GM18505 (cell line): ENCODE measurements around the gene TBC1D12.

Experiments used
- ATAC-seq: cut with Tn5 transposase; IDR thresholded peaks from one replicate; pipeline ENCODE4 v1.9.1; 2021; ENCODE audit not compliant: unreplicated experiment
- POLR2A ChIP-seq: IDR thresholded peaks from 4 replicates; pipeline ENCODE4 v1.6.1; 2011; ENCODE audit warnings: borderline replicate concordance; ENCODE audit not compliant: insufficient read depth, insufficient read length; ENCODE audit errors: extremely low read depth

TBC1D12 gene

DNA sequence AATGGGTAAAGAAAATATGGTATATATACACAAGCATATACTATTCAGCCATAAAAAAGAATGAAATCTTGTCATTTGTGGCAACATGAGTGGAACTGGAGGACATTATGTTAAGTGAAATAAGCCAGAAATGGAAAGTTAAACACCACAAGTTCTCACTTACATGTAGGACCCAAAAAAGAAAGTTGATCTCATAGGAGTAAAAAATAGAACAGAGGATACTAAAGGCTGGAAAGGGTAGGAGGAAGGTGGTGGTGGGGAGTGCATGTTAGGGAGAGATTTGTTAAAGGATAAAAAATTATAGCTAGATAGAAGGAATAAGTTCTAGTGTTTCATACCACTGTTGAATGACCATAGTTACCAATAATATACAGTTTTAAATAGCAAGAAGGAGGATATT is 48.4 kb downstream of the TBC1D12 start:
- no peak for ATAC-seq
- TF ChIP-seq POLR2A, result no peak

DNA sequence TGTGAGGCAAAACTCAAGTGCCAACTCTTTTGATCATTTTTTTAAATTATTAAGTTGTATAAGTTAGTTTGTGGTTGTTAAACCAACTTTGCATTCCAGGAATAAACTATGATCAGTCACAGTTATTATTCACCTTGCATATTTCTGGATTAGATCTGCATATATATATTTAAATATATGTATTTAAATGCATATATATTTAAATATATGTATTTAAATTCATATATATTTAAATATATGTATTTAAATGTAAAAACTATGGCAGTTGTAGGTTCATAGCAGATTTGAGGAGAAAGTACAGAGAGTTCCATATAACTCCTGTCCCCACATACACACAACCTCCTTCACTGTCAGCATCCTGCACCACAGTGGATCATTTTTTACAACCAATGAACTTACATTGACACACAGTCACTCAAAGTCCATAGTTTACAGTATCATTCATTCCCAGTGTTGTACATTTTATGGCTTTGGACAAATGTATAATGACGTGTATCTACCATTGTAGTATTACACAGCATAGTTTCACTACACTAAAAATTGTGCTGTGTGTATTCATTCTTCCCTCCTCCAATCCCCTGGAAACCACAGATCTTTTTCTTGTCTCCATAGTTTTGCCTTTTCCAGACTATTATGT is 49.7 kb downstream of the TBC1D12 start:
- no peak for ATAC-seq
- TF ChIP-seq POLR2A, result no peak

DNA sequence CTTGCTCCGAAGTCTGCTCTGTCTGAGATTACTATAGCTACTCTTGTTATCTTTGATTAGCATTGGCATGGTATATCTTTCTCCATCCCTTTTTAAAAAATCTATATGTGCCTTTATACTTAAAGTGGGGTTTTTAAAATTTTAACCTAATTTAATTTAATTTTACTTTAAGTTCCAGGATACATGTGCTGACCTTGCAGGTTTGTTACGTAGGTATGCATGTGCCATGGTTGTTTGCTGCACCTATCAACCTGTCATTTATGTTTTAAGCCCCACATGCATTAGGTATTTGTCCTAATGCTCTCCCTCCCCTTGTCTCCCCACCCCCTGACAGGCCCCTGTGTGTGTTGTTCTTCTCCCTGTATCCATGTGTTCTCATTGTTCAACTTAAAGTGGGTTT is 54.6 kb downstream of the TBC1D12 start:
- TF ChIP-seq POLR2A, result no peak
- ATAC-seq, result no peak

DNA sequence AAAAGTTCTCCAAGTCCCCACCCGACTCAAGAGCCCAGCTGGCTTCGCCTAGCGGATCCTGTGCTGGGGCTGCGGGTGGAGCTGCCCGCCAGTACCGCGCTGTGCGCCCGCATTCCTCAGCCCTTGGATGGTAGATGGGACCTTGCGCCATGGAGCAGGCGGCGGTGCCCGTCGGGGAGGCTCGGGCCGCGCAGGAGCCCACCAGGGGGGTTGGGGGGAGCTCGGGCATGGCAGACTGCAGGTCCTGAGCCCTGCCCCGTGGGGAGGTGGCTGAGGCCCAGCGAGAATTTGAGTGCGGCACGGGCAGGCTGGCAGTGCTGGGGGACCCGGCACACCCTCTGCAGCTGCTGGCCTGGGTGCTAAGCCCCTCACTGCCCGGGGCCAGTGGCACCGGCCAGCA is 57.0 kb downstream of the TBC1D12 start:
- no peak for ATAC-seq
- no peak for TF ChIP-seq POLR2A

DNA sequence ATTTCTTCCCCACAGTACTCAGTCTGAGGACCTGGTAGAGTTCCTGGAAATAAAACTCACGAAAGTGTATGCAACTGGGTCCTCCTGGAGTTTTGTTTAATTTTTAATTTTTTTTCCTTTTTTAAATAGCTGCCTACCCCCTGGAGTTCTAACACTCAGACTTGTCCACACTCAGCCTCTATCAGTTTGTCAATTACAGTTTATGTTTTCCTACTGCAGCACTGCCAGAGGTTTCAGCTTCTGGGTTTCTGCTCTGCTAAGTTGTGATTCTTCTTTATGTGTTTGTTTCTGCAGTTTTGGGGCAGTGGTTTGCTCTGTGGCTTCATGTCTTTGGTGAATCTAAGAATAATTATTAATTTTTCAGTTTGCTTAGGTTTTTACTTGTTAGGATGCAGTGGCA is 59.2 kb downstream of the TBC1D12 start:
- no peak for ATAC-seq
- TF ChIP-seq POLR2A, result no peak

DNA sequence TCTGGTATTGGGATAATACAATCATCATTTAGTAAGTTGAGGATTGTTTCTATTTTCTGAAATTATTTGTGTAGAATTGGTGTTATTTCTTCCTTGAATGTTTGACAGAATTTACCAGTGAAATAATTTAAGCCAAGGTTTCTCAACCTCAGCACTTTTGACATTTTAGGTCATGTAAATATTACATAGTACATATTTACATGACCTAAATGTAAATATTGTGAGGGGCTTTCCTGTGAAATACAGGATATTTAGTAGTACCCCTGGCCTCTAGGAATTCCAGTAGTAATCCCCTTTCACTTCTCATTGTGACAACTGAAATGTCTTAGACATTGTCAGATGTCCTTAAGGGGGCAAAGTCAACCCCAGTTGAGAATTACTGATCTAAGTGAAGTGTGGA is 59.8 kb downstream of the TBC1D12 start:
- TF ChIP-seq POLR2A, result no peak
- ATAC-seq, result no peak

DNA sequence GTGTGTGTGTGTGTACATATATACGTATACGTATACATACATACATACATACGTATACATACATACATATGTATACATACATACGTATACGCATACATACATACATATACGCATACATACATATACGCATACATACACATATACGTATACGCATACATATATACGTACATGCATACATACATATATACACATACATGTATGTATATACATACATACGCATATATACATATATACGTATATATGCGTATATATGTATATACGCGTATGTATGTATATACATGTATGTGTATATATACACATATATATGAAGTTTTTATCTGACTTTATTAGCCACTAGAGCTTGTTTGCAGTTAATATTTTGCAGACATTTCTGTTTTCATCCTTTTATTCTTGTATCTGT is 63.3 kb downstream of the TBC1D12 start:
- TF ChIP-seq POLR2A, result no peak
- ATAC-seq, result no peak

DNA sequence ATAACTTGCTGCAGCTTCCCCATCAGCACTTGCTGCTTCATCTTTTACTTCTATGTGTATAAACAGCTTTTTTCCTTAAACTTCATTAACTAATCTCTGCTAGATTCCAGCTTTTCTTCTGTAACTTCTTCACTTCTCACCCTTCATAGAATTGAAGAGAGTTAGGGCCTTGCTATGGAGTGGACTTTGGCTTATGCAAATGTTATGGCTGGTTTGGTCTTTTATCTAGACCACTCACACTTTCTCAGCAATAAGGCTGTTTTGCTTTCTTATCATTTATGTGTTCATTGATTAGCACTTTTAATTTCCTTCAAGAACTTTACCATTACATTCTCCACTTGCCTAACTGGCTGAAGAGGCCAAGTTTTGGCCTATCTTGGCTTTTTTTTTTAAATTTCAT is 79.1 kb downstream of the TBC1D12 start:
- ATAC-seq, result no peak
- TF ChIP-seq POLR2A, result no peak

DNA sequence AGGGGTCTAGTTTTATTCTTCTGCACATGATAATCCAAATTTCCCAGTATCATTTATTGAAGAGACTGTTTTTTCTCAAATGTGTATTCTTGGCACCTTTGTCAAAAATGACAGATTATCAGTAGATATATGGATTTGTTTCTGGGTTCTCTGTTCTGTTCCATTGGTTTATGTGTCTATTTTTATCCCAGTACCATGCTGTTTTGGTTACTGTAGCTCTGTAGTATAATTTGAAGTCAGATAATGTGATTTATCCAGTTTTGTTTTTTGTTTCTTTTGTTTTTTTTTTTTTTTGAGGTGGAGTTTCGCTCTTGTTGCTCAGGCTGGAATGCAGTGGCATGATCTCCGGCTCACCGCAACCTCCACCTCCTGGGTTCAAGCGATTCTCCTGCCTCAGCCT is 81.6 kb downstream of the TBC1D12 start:
- no peak for TF ChIP-seq POLR2A
- no peak for ATAC-seq

DNA sequence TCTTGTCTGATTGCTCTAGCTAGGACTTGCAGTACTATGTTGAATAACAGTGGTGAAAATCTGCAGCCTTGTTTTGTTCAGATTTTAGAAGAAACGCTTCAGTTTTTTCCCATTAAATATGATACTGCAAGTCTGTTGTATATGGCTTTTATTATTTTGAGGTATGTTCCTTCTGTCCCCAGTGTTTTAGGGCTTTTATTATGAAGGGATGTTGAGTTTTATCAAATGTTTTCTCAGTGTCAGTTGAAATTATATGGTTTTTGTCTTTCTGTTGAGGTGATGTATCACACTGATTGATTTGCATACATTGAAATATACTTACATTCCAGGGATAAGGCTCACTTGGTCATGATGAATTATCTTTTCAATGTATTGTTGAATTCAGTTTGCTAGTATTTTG is 82.8 kb downstream of the TBC1D12 start:
- no peak for TF ChIP-seq POLR2A
- ATAC-seq, result no peak

DNA sequence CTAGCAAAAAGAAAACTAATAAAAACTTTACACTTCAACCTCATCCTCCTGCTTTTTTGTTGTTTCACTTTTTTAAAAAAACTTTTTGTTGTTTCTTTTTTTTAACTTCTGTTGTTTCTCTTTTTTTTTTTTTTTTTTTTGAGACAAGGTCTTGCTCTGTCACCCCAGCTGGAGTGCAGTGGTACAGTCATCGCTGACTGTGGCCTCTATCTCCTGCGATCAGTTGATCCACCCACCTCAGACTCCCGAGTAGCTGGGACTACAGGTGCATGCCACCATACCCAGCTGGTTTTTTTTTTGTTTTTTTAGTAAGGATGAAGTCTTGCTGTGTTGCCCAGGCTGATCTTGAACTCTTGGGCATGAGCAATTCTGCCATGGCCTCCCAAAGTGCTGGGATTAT is 85.2 kb downstream of the TBC1D12 start:
- ATAC-seq, result no peak
- no peak for TF ChIP-seq POLR2A

DNA sequence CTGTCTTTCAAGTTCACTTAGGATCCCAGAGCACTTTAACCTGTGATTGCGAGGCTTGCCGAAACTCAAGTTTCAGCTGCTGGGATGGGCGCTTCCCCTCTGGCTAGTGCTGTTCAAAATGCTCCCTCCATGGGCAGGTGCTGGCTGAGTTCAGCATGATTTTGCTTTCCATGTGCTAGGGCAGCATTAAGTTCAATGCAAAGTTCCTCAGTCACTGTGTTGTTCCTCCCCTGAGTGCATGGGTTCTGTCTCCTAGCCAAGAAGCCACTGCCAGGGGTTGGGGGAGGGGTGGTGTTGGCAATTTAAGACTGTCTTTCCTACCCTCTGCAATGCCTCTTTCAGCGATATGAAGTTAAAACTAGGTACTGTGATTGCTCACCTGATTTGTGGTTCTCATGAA is 86.8 kb downstream of the TBC1D12 start:
- no peak for TF ChIP-seq POLR2A
- no peak for ATAC-seq

DNA sequence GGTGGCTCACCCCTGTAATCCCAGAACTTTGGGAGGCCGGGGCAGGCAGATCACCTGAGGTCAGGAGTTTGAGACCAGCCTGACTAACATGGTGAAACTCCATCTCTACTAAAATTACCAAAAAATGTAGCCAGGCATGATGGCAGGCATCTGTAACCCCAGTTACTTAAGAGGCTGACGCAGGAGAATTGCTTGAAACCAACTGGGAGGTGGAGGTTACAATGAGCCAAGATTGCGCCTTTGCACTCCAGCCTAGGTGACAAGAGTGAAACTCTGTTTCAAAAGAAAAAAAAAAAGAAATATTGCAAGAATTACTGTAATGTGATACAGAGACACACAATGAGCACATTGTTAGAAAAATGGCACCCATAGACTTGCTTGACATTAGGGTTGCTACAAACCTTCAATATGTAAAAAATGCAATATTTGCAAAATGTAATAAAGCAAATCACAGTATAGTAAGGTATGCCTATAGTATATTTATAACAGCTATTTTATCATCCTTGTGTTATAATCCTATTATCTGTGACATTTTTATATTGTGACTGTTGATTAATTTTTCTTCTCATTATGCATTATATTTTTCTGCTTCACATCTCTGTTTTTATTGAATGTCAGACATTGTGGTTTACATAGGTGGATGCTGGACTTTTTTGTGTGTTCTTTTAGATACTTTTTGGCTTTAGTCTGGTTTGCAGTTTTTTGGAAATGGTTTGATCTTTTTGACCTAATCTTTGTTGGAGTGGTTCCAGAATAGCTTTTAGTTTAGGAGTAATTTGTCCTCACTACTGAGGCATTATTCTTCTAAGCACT is 87.8 kb downstream of the TBC1D12 start:
- ATAC-seq, result no peak
- no peak for TF ChIP-seq POLR2A

DNA sequence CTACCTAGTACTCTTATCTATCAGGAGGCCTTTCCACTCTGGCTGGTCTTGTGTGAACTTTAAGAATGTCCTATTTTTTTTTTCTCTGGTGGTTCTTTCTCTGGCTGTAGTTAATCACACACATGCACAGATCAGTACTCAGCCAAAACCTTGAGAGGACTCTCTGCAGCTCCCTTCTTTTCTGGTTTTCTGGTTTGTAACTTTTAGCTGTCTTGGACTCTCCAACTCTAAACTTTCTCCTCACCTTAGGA is 88.4 kb downstream of the TBC1D12 start:
- TF ChIP-seq POLR2A, result no peak
- no peak for ATAC-seq
